IMR-90 (cell line): ENCODE results near the gene MAEA. TPM values are rescaled to one million over a fixed set of nuclear protein-coding genes. Genes with fewer than 3 reads are reported as not detected.

Experiments used
- ATAC-seq: fragments of 200-7000 bp; cut with Tn5 transposase; 2 replicates; pipeline ENCODE4 v1.9.1; 2020; ENCODE audit warnings: low read depth, mild to moderate bottlenecking, moderate library complexity
- BruUV-seq: library from RNA; stranded (reverse); fragments of 400-500 nt; replicated peaks from 2 replicates; lab custom pipeline; 2021; lab: Mats Ljungman, UMichigan
- CTCF ChIA-PET: fragments of 300-600 bp; formaldehyde crosslinking; extraction: SDS; loops from one replicate; lab custom pipeline; 2021; ENCODE audit warnings: antibody characterized with exemption; lab: Yijun Ruan, JAX
- POLR2A ChIA-PET: fragments of 300-600 bp; sonication (Branson Sonifier 250); formaldehyde crosslinking; loops from one replicate; lab custom pipeline; 2022; ENCODE audit warnings: antibody characterized with exemption; ENCODE audit not compliant: unreplicated experiment; lab: Charles Lee
- DNase-seq: peaks from one replicate; pipeline ENCODE4 v3.0.0; 2013
- H2AFZ ChIP-seq: replicated peaks from 2 replicates; pipeline ENCODE3; 2013; ENCODE audit warnings: low read length, mild to moderate bottlenecking; ENCODE audit not compliant: poor library complexity
- H2AK5ac ChIP-seq: 2 replicates; pipeline ENCODE4 v1.6.1; 2013; ENCODE audit warnings: low read depth, low read length, inconsistent platforms
- H2AK9ac ChIP-seq: replicated peaks from 2 replicates; pipeline ENCODE3; 2013; ENCODE audit warnings: mild to moderate bottlenecking, low read depth, low read length, moderate library complexity; ENCODE audit not compliant: poor library complexity
- H2BK120ac ChIP-seq: 2 replicates; pipeline ENCODE4 v1.6.1; 2013; ENCODE audit warnings: low read depth, low read length, inconsistent platforms
- H2BK15ac ChIP-seq: 3 replicates; pipeline ENCODE4 v1.6.1; 2013; ENCODE audit warnings: low read depth, low read length, inconsistent platforms
- H2BK20ac ChIP-seq: 2 replicates; pipeline ENCODE4 v1.6.1; 2013; ENCODE audit warnings: low read depth, mild to moderate bottlenecking, inconsistent platforms, low read length, moderate library complexity
- H2BK5ac ChIP-seq: 2 replicates; pipeline ENCODE4 v1.6.1; 2013; ENCODE audit warnings: mild to moderate bottlenecking, low read depth, low read length, inconsistent platforms; ENCODE audit not compliant: poor library complexity, severe bottlenecking
- H3K14ac ChIP-seq: replicated peaks from 2 replicates; pipeline ENCODE4 v1.6.1; 2013; ENCODE audit warnings: low read depth, low read length, inconsistent platforms
- H3K18ac ChIP-seq: 2 replicates; pipeline ENCODE4 v1.6.1; 2013; ENCODE audit warnings: low read depth, low read length, control low read depth
- H3K23ac ChIP-seq: 2 replicates; pipeline ENCODE4 v1.6.1; 2013; ENCODE audit warnings: low read depth, low read length, inconsistent platforms
- H3K27ac ChIP-seq: 2 replicates; pipeline ENCODE4 v1.5.1; 2013; ENCODE audit warnings: mild to moderate bottlenecking, control low read depth, low read length; ENCODE audit not compliant: insufficient read depth
- H3K27me3 ChIP-seq: 2 replicates; pipeline ENCODE4 v1.6.1; 2013; ENCODE audit warnings: low read length; ENCODE audit not compliant: control insufficient read depth, insufficient read depth
- H3K36me3 ChIP-seq: 2 replicates; pipeline ENCODE4 v1.6.1; 2013; ENCODE audit warnings: low read length, mixed read lengths; ENCODE audit not compliant: control insufficient read depth, insufficient read depth
- H3K4ac ChIP-seq: 2 replicates; pipeline ENCODE4 v1.6.1; 2013; ENCODE audit warnings: low read depth, low read length, inconsistent platforms
- H3K4me1 ChIP-seq: 2 replicates; pipeline ENCODE4 v1.6.1; 2013; ENCODE audit warnings: low read length, mixed read lengths; ENCODE audit not compliant: control insufficient read depth, insufficient read depth
- H3K4me2 ChIP-seq: 2 replicates; pipeline ENCODE4 v1.6.1; 2013; ENCODE audit warnings: low read depth, mild to moderate bottlenecking, control low read depth, low read length, moderate library complexity
- H3K4me3 ChIP-seq: 2 replicates; pipeline ENCODE4 v1.5.1; 2013; ENCODE audit warnings: low read depth, mild to moderate bottlenecking, control low read depth, low read length, moderate library complexity; ENCODE audit not compliant: insufficient read depth
- H3K56ac ChIP-seq: 2 replicates; pipeline ENCODE4 v1.6.1; 2013; ENCODE audit warnings: low read length, inconsistent platforms; ENCODE audit not compliant: insufficient read depth; ENCODE audit errors: extremely low read depth
- H3K79me1 ChIP-seq, 2 experiments: 2 replicates each; pipeline ENCODE4 v1.6.1; 2013; ENCODE audit warnings: low read length in 2 of 2, inconsistent platforms in 1 of 2, low read depth in 1 of 2
- H3K9ac ChIP-seq: 2 replicates; pipeline ENCODE4 v1.6.1; 2013; ENCODE audit warnings: low read depth, low read length, control low read depth
- H3K9me1 ChIP-seq: 2 replicates; pipeline ENCODE4 v1.6.1; 2013; ENCODE audit warnings: low read length, inconsistent platforms; ENCODE audit not compliant: insufficient read depth
- H3K9me3 ChIP-seq: 2 replicates; pipeline ENCODE4 v1.6.1; 2013; ENCODE audit warnings: low read length; ENCODE audit not compliant: control insufficient read depth, insufficient read depth
- H4K20me1 ChIP-seq: 2 replicates; pipeline ENCODE4 v1.6.1; 2013; ENCODE audit warnings: low read length, inconsistent platforms; ENCODE audit not compliant: insufficient read depth
- H4K5ac ChIP-seq: 2 replicates; pipeline ENCODE4 v1.6.1; 2013; ENCODE audit warnings: mild to moderate bottlenecking, low read depth, low read length, control low read depth
- H4K8ac ChIP-seq, 2 experiments: 2 replicates each; pipeline ENCODE4 v1.6.1; 2013; ENCODE audit warnings: low read depth in 2 of 2, low read length in 2 of 2, control low read depth in 1 of 2, inconsistent platforms in 1 of 2
- H4K91ac ChIP-seq: 2 replicates; pipeline ENCODE4 v1.6.1; 2013; ENCODE audit warnings: low read depth, low read length, inconsistent platforms; ENCODE audit not compliant: insufficient read depth
- CHD1 ChIP-seq: IDR thresholded peaks from 2 replicates; pipeline ENCODE4 v1.6.1; 2012; ENCODE audit warnings: low read depth, low read length, improper control_type of control experiment
- RFX5 ChIP-seq: IDR thresholded peaks from 2 replicates; pipeline ENCODE4 v1.8.0; 2012; ENCODE audit warnings: low read depth, mild to moderate bottlenecking, low read length, moderate library complexity
- SMC3 ChIP-seq: fragments of 150-350 bp; IDR thresholded peaks from 2 replicates; pipeline ENCODE4 v1.6.1; 2016; ENCODE audit warnings: low read depth, mild to moderate bottlenecking, antibody characterized with exemption, low read length, moderate library complexity
- dilution Hi-C: fragments of 300-500 bp; cut with HindIII; formaldehyde crosslinking; loops from one replicate; pipeline ENCODE4 v1.14.3; 2018; ENCODE audit warnings: low sequenced_read_pairs; ENCODE audit not compliant: unreplicated experiment
- in situ Hi-C: fragments of 300-500 bp; cut with MboI; formaldehyde crosslinking; loops from 3 replicates; pipeline ENCODE4 v1.14.3; 2019; ENCODE audit warnings: low sequenced_read_pairs, inconsistent platforms, mixed read lengths
- intact Hi-C: fragments of 100-400 bp; cut with micrococcal nuclease; formaldehyde crosslinking; loops from 2 replicates; pipeline ENCODE4 v1.10.0; 2022
- polyA plus RNA-seq, 3 experiments: library from polyadenylated mRNA; depleted of rRNA; stranded (reverse); fragments of >200 nt; gene quantifications; 2 replicates each; pipeline ENCODE4 v1.2.3, GENCODE V29; 2012; ENCODE audit warnings: low replicate concordance in 1 of 3
- total RNA-seq: library from RNA; depleted of rRNA; stranded (reverse); fragments of >200 nt; gene quantifications from 2 replicates; pipeline ENCODE4 v1.2.3, GENCODE V29; 2012

MAEA gene
- total and polyA plus RNA-seq, 2 of the 4 experiments (the other 2 are of a cell fraction): 61.5 to 108 TPM

DNA sequence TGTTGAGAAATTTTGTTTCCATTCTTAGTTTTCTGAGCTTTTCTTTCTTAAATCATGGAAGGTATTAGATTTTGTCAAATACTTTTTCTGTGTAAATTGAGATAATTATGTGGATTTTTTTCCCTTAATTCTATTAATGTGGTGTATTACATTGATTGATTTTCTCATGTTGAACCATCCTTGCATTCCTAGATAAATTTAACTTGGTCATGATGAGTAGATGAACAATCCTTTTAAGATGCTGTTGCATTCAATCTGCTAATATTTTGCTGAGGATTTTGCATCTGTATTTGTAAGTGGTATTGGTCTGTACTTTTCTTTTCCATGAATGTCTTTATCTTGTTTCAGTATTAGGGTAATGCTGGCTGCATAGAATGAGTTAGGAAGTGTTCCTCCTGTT, 20.5 kb upstream of the MAEA start:
- Histone ChIP-seq H3K9me3 (peaks cover 3% of the 10 kb centered on the region), H3K4me2 (no peak overlapping the region), H4K5ac (no peak overlapping the region), H3K4me3 (no peak overlapping the region), H2BK15ac (no peak overlapping the region), H3K4ac (no peak overlapping the region), H3K36me3 (no peaks in the 10 kb centered on the region), H2AK9ac (no peak overlapping the region), H3K79me1 (no peaks in the 10 kb centered on the region; a peak in 1 of 4 replicates), H2AK5ac (no peak overlapping the region), H4K20me1 (no peaks in the 10 kb centered on the region), H3K4me1 (no peaks in the 10 kb centered on the region), H3K27ac (no peak overlapping the region), H2BK20ac (no peak overlapping the region), H4K8ac (no peak overlapping the region), H3K14ac (no peak overlapping the region), H4K91ac (no peak overlapping the region), H3K27me3 (no peaks in the 10 kb centered on the region), H3K56ac (no peak overlapping the region), H2BK5ac (no peak overlapping the region), H3K9ac (no peak overlapping the region), H2AFZ (no peak overlapping the region), H3K9me1 (no peaks in the 10 kb centered on the region), H3K23ac (no peak overlapping the region), H2BK120ac (no peak overlapping the region), H3K18ac (no peak overlapping the region)
- in situ Hi-C loops: loop anchor here (5.0 kb wide), 1 partner anchor 137 kb away; no protein-coding TSS in a partner anchor
- no TSS peak for BruUV-seq
- intact Hi-C loops: loop anchor here (2.0 kb wide), 1 partner anchor 196 kb away; no protein-coding TSS in a partner anchor
- no peak for ATAC-seq
- no peak for DNase-seq
- ChIA-PET POLR2A (no interaction called here), CTCF (interaction anchor here (1.1 kb wide), 1 partner anchor 96 kb away, joined by 5 read pairs; no protein-coding TSS in a partner anchor)
- dilution Hi-C loops: no loop called here
- TF ChIP-seq CHD1 (no peak), RFX5 (no peak), SMC3 (no peak)
